ENCODE data around the gene VEPH1.

GRCh38 chr3:157471064-157471463, 32.2 kb downstream of the VEPH1 start:
- TF ChIP-seq CTCF (IDR thresholded peaks at IDR 0.05; ENCODE audit: insufficient read depth, low read length) (no peak), POLR2AphosphoS5 (IDR thresholded peaks at IDR 0.05; ENCODE audit: low read depth) (no peak), GABPA (IDR thresholded peaks at IDR 0.05; ENCODE audit: low read depth) (no peak)
